GM06990 (cell line): ENCODE results near the gene NMT2.

Experiments used
- DNase-seq: peaks from one replicate; pipeline ENCODE4 v3.0.0-alpha.2; 2011; ENCODE audit not compliant: insufficient read length; ENCODE audit errors: extremely low read depth
- H3K27me3 ChIP-seq: replicated peaks from 2 replicates; pipeline ENCODE4 v1.6.0; 2011; ENCODE audit warnings: low read length; ENCODE audit not compliant: control insufficient read depth, insufficient read depth
- H3K36me3 ChIP-seq: 2 replicates; pipeline ENCODE4 v1.5.1; 2011; ENCODE audit warnings: low read length; ENCODE audit not compliant: control insufficient read depth, insufficient read depth
- H3K4me3 ChIP-seq: replicated peaks from 2 replicates; pipeline ENCODE4 v1.5.1; 2011; ENCODE audit warnings: low read depth, mild to moderate bottlenecking, control low read depth, low read length
- TF ChIP-seq, protein P1 (sequence below): IDR thresholded peaks from 2 replicates; pipeline ENCODE4 v1.5.1; 2011; ENCODE audit warnings: low read length, control low read depth, mild to moderate bottlenecking, inconsistent platforms; ENCODE audit not compliant: insufficient read depth, poor library complexity, severe bottlenecking

NMT2 gene

DNA sequence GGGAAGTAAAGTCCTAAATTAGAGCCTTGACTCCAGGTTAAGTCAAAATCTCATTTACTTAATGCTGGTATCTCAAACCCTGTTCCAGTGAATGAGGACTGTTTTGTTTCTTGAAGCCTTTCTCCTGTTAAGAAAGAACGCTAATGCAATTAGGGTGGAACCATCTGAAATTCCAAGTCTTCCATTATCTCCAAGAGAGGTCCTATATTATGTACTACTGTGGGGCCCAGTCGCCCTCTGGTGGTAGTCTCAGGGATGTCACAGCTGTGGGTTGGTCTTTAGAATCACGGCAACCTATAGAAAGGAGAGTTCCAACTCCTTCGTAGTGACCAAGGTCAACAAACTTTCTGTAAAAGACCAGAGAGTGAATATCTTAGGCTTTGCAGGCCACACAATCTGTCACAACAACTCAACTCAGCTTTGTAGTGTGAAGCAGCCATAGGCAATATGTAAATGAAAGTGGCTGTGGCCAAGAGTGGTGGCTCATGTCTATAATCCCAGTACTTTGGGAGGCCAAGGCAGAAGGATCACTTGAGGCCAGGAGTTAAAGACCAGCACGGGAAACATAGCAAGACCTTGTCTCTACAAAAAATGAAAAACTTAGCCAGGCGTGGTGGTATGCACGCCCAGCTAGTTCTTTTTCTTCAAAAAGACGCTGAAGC is 62.0 kb downstream of the NMT2 start:
- DNase-seq: no peak
- H3K27me3 ChIP-seq: no peaks in the 10 kb centered on the region
- H3K4me3 ChIP-seq: no peak overlapping the region
- TF ChIP-seq, protein P1, sequence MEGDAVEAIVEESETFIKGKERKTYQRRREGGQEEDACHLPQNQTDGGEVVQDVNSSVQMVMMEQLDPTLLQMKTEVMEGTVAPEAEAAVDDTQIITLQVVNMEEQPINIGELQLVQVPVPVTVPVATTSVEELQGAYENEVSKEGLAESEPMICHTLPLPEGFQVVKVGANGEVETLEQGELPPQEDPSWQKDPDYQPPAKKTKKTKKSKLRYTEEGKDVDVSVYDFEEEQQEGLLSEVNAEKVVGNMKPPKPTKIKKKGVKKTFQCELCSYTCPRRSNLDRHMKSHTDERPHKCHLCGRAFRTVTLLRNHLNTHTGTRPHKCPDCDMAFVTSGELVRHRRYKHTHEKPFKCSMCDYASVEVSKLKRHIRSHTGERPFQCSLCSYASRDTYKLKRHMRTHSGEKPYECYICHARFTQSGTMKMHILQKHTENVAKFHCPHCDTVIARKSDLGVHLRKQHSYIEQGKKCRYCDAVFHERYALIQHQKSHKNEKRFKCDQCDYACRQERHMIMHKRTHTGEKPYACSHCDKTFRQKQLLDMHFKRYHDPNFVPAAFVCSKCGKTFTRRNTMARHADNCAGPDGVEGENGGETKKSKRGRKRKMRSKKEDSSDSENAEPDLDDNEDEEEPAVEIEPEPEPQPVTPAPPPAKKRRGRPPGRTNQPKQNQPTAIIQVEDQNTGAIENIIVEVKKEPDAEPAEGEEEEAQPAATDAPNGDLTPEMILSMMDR: peak; percentile 91
- peaks cover 15% of the 10 kb centered on the region for H3K36me3 ChIP-seq

- H3K27me3 ChIP-seq: no peaks in the 10 kb centered on the region
- no peak overlapping the region for H3K4me3 ChIP-seq
- DNase-seq: no peak
- H3K36me3 ChIP-seq: peaks cover 16% of the 10 kb centered on the region
- TF ChIP-seq, protein P1: no peak
Observed at GRCh38 chr10:15103513-15103912, 65.0 kb downstream of the NMT2 start.

DNA sequence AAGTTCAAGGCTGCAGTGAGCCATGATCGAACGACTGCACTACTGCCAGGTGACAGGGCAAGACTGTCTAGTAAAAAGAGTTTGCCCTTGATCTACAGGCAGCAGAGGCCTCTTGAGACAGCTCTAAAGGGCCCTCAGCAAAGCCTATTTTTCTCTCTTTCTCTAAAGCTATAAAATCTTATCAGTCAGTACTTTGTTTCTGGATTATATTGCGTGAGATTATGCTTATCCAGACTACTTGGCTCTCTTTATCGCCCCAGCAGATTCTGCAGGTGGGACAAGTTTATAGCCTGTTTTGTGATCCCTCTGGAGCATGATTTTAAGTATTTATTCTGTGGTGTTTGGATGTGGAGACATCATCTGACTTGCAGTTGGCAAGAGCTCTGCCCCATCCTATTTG is 68.6 kb downstream of the NMT2 start:
- DNase-seq: no peak
- H3K27me3 ChIP-seq: no peaks in the 10 kb centered on the region
- peaks cover 15% of the 10 kb centered on the region for H3K36me3 ChIP-seq
- TF ChIP-seq, protein P1: no peak
- H3K4me3 ChIP-seq: no peak overlapping the region

DNA sequence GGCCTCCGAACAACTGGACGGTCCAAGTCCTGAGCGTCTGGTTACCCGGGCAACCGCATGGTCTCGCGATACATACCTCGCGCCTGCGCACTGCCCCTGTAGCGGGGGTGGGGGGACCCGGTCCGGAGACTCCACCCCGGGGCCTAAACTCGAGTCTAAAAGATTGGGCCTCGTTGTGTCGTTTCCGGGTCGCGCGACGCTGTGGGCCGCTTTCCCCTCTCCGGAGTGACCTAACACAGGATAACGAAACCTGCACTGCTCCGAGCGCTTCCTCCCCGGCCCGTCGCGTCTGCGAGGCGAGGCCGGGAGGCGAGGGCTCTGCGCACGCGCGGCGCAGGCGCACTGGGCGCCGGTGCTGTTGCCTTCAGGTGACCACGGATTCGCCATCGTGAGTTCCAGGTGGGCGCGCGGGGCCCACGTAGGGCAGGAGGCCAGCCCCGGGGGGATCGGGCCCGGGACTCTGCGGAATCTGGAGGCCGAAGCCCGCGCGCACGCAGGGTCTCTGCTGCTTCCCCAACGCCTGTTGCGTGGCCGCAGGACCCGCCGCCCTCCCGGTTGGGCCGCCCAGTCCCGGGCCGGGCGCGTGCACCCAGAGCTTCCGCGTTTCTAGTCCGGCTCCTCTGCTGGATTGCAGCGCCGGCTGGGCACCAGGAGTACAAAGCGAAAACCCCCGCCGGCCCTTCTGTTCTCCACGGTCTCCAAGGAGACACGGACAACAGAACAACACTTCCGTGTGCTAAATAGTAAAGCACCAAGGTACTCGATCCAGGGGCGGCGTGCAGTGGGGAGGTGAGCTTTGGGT is 71.3 kb downstream of the NMT2 start, which contains the start of gene RPP38:
Gene RPP38, plus strand, starts transcription at position 345 of the 802 bp plus-strand sequence. CDS start 5,960 bp downstream, outside the sequence.
- Histone ChIP-seq H3K4me3 (peak within 1 kb of the TSS; percentile 92), H3K27me3 (no peaks in the 10 kb centered on the region), H3K36me3 (peaks cover 5% of the 10 kb centered on the region)
- DNase-seq: peak; percentile 98
- TF ChIP-seq, protein P1: no peak

GRCh38 chr10:15096661-15097010 is 71.9 kb downstream of the NMT2 start:
- no peak for DNase-seq
- Histone ChIP-seq H3K36me3 (peaks cover 2% of the 10 kb centered on the region; the same call in 1 of the 2 replicates), H3K4me3 (peak overlapping the region; percentile 92), H3K27me3 (no peaks in the 10 kb centered on the region)
- TF ChIP-seq, protein P1: no peak
